ENCODE results near the gene SCAMP2.

The SCAMP2 gene

GRCh38 chr15:74842581-74843444 lies 30.4 kb downstream of the SCAMP2 start, which contains the start of gene ULK3:
TSS of gene ULK3 (minus strand) at chr15:74843156. CDS start at chr15:74843105, 51 bp downstream.
- Histone ChIP-seq H3K36me3 (ENCODE audit: control insufficient read depth in 1 of 2, insufficient read depth in 2 of 2, low read depth in 1 of 2, low read length in 2 of 2) (peaks cover 48 to 69% of the 10 kb centered on the region in 2 experiments), H3K18ac (ENCODE audit: low read depth in 1 of 2, low read length in 2 of 2) (peak within 1 kb of the TSS; percentile 73 to 95), H3K14ac (ENCODE audit: low read length in 2 of 2) (peak within 1 kb of the TSS in 1 of 2 experiments; percentile 99), H3K23ac (ENCODE audit: low read length in 2 of 2) (peak within 1 kb of the TSS in 1 of 2 experiments; percentile 3), H3K27me3 (ENCODE audit: control insufficient read depth in 1 of 2, insufficient read depth in 1 of 2, low read length in 2 of 2) (no peaks in the 10 kb centered on the region), H3K4ac (ENCODE audit: low read depth in 1 of 2, low read length in 2 of 2) (peak within 1 kb of the TSS; percentile 90 to 98), H3K9me3 (ENCODE audit: control insufficient read depth, low read length) (no peaks in the 10 kb centered on the region), H2BK15ac (ENCODE audit: low read depth, poor library complexity, severe bottlenecking) (peak within 1 kb of the TSS; percentile 74), H4K91ac (ENCODE audit: low read length) (peak within 1 kb of the TSS; percentile 87), H2BK12ac (ENCODE audit: low read length in 2 of 2) (peak within 1 kb of the TSS; percentile 17 to 35), H4K8ac (ENCODE audit: low read length) (peak within 1 kb of the TSS; percentile 74), H2AFZ (ENCODE audit: low read depth, low read length) (peak within 1 kb of the TSS; percentile 95), H2BK5ac (ENCODE audit: low read depth, low read length, poor library complexity, severe bottlenecking) (no peak within 1 kb of the TSS), H3K9ac (ENCODE audit: low read length) (peak within 1 kb of the TSS; percentile 97), H3K79me1 (replicated peaks; ENCODE audit: low read length, poor library complexity, severe bottlenecking) (peaks cover 8% of the 10 kb centered on the region), H3K4me3 (ENCODE audit: insufficient read depth in 1 of 2, low read depth in 1 of 2, low read length in 2 of 2) (peak within 1 kb of the TSS; percentile 87 to 94), H3K4me2 (ENCODE audit: low read length, poor library complexity, severe bottlenecking) (peak within 1 kb of the TSS; percentile 74), H3K4me1 (ENCODE audit: control insufficient read depth, insufficient read depth, low read depth, low read length) (peaks cover 17% of the 10 kb centered on the region), H2AK5ac (ENCODE audit: low read length, severe bottlenecking) (peak within 1 kb of the TSS; percentile 4), H2BK120ac (ENCODE audit: low read depth, low read length) (peak within 1 kb of the TSS; percentile 69), H3K27ac (ENCODE audit: low read length, poor library complexity, severe bottlenecking) (peak within 1 kb of the TSS; percentile 46)
- peak; percentile 94 for DNase-seq
- under 1% methylated on average over 65 of the region's 84 CpGs for WGBS

GRCh38 chr15:74841891-74842373 lies 31.2 kb downstream of the SCAMP2 start:
- no peak overlapping the region for H3K4me2 ChIP-seq (ENCODE audit: low read length, poor library complexity, severe bottlenecking)
- no peaks in the 10 kb centered on the region for H3K27me3 ChIP-seq (ENCODE audit: control insufficient read depth in 1 of 2, insufficient read depth in 1 of 2, low read length in 2 of 2)
- peak overlapping the region in 1 of 2 experiments; percentile 76 for H3K18ac ChIP-seq (ENCODE audit: low read depth in 1 of 2, low read length in 2 of 2)
- no peak overlapping the region for H2BK5ac ChIP-seq (ENCODE audit: low read depth, low read length, poor library complexity, severe bottlenecking)
- H3K4ac ChIP-seq (ENCODE audit: low read depth in 1 of 2, low read length in 2 of 2): no peak overlapping the region
- no peak overlapping the region for H2AFZ ChIP-seq (ENCODE audit: low read depth, low read length)
- H3K4me1 ChIP-seq (ENCODE audit: control insufficient read depth, insufficient read depth, low read depth, low read length): peaks cover 11% of the 10 kb centered on the region
- no peak overlapping the region for H2BK120ac ChIP-seq (ENCODE audit: low read depth, low read length)
- WGBS: 84% methylated on average over 13 of the region's 14 CpGs
- H3K9me3 ChIP-seq (ENCODE audit: control insufficient read depth, low read length): no peaks in the 10 kb centered on the region
- H2BK15ac ChIP-seq (ENCODE audit: low read depth, poor library complexity, severe bottlenecking): no peak overlapping the region
- H3K9ac ChIP-seq (ENCODE audit: low read length): peak overlapping the region; percentile 93
- H3K36me3 ChIP-seq (ENCODE audit: control insufficient read depth in 1 of 2, insufficient read depth in 2 of 2, low read depth in 1 of 2, low read length in 2 of 2): peaks cover 41 to 60% of the 10 kb centered on the region in 2 experiments
- H3K79me1 ChIP-seq (replicated peaks; ENCODE audit: low read length, poor library complexity, severe bottlenecking): peaks cover 8% of the 10 kb centered on the region
- H3K27ac ChIP-seq (ENCODE audit: low read length, poor library complexity, severe bottlenecking): no peak overlapping the region
- H4K91ac ChIP-seq (ENCODE audit: low read length): no peak overlapping the region
- no peak overlapping the region for H2AK5ac ChIP-seq (ENCODE audit: low read length, severe bottlenecking)
- H2BK12ac ChIP-seq (ENCODE audit: low read length in 2 of 2): no peak overlapping the region
- H3K23ac ChIP-seq (ENCODE audit: low read length in 2 of 2): no peak overlapping the region
- DNase-seq: no peak
- no peak overlapping the region for H4K8ac ChIP-seq (ENCODE audit: low read length)
- H3K14ac ChIP-seq (ENCODE audit: low read length in 2 of 2): peak overlapping the region in 1 of 2 experiments; percentile 53
- H3K4me3 ChIP-seq (ENCODE audit: insufficient read depth in 1 of 2, low read depth in 1 of 2, low read length in 2 of 2): peak overlapping the region in 1 of 2 experiments; percentile 94

GRCh38 chr15:74840851-74841775 lies 32.1 kb downstream of the SCAMP2 start:
- peak overlapping the region; percentile 93 for H3K9ac ChIP-seq (ENCODE audit: low read length)
- no peak overlapping the region for H3K27ac ChIP-seq (ENCODE audit: low read length, poor library complexity, severe bottlenecking)
- no peaks in the 10 kb centered on the region for H3K27me3 ChIP-seq (ENCODE audit: control insufficient read depth in 1 of 2, insufficient read depth in 1 of 2, low read length in 2 of 2)
- no peak overlapping the region for H2AFZ ChIP-seq (ENCODE audit: low read depth, low read length)
- H3K4me1 ChIP-seq (ENCODE audit: control insufficient read depth, insufficient read depth, low read depth, low read length): peaks cover 11% of the 10 kb centered on the region
- H3K79me1 ChIP-seq (replicated peaks; ENCODE audit: low read length, poor library complexity, severe bottlenecking): peaks cover 8% of the 10 kb centered on the region
- H2BK120ac ChIP-seq (ENCODE audit: low read depth, low read length): no peak overlapping the region
- H4K91ac ChIP-seq (ENCODE audit: low read length): no peak overlapping the region
- no peak overlapping the region for H3K23ac ChIP-seq (ENCODE audit: low read length in 2 of 2)
- H3K4ac ChIP-seq (ENCODE audit: low read depth in 1 of 2, low read length in 2 of 2): no peak overlapping the region
- no peak overlapping the region for H2BK12ac ChIP-seq (ENCODE audit: low read length in 2 of 2)
- no peak overlapping the region for H2BK5ac ChIP-seq (ENCODE audit: low read depth, low read length, poor library complexity, severe bottlenecking)
- DNase-seq: no peak
- H3K36me3 ChIP-seq (ENCODE audit: control insufficient read depth in 1 of 2, insufficient read depth in 2 of 2, low read depth in 1 of 2, low read length in 2 of 2): peaks cover 49 to 61% of the 10 kb centered on the region in 2 experiments
- no peak overlapping the region for H3K14ac ChIP-seq (ENCODE audit: low read length in 2 of 2)
- H4K8ac ChIP-seq (ENCODE audit: low read length): no peak overlapping the region
- WGBS: 96% methylated on average over 9 of the region's 9 CpGs
- H2BK15ac ChIP-seq (ENCODE audit: low read depth, poor library complexity, severe bottlenecking): no peak overlapping the region
- no peaks in the 10 kb centered on the region for H3K9me3 ChIP-seq (ENCODE audit: control insufficient read depth, low read length)
- H3K4me2 ChIP-seq (ENCODE audit: low read length, poor library complexity, severe bottlenecking): no peak overlapping the region
- no peak overlapping the region for H3K18ac ChIP-seq (ENCODE audit: low read depth in 1 of 2, low read length in 2 of 2)
- H2AK5ac ChIP-seq (ENCODE audit: low read length, severe bottlenecking): no peak overlapping the region
- no peak overlapping the region for H3K4me3 ChIP-seq (ENCODE audit: insufficient read depth in 1 of 2, low read depth in 1 of 2, low read length in 2 of 2)

Measured in mesenchymal stem cell (in vitro differentiated cells and primary cell).